SK-N-SH treated with all-trans-retinoic acid at 6 μM for 48 hours (cell line): Measurements from ENCODE around the gene SH3D19.

ENCODE experiments used
- ARNTL ChIP-seq: fragments of 450-650 bp; formaldehyde crosslinking; IDR thresholded peaks from 2 replicates; pipeline ENCODE4 v1.5.0; 2020; ENCODE audit warnings: low read depth, mild to moderate bottlenecking, moderate library complexity, borderline replicate concordance
- CREB5 ChIP-seq: fragments of 250-450 bp; sonication (Bioruptor Pico); IDR thresholded peaks from 2 replicates; pipeline ENCODE4 v1.5.1; 2020; ENCODE audit warnings: low read depth, mild to moderate bottlenecking, moderate library complexity
- CSRNP3 ChIP-seq: fragments of 250-450 bp; sonication (Bioruptor Pico); IDR thresholded peaks from 2 replicates; pipeline ENCODE4 v1.5.1; 2021; ENCODE audit warnings: mild to moderate bottlenecking, moderate library complexity
- ESRRG ChIP-seq: fragments of 250-450 bp; sonication (Bioruptor Pico); IDR thresholded peaks from 2 replicates; pipeline ENCODE4 v1.6.1; 2021; ENCODE audit warnings: mild to moderate bottlenecking
- ISL1 ChIP-seq: fragments of 250-450 bp; sonication (Bioruptor Pico); IDR thresholded peaks from 2 replicates; pipeline ENCODE4 v2.1.2; 2022; ENCODE audit warnings: mild to moderate bottlenecking, moderate library complexity
- PATZ1 ChIP-seq: fragments of 250-450 bp; sonication (Bioruptor Pico); IDR thresholded peaks from 2 replicates; pipeline ENCODE4 v1.8.0; 2020; ENCODE audit warnings: mild to moderate bottlenecking, moderate library complexity, borderline replicate concordance
- PPARA ChIP-seq: fragments of 250-450 bp; sonication (Bioruptor Pico); IDR thresholded peaks from 2 replicates; pipeline ENCODE4 v1.5.0; 2020; ENCODE audit warnings: mild to moderate bottlenecking, borderline replicate concordance
- TCF4 ChIP-seq: fragments of 250-450 bp; sonication (Bioruptor Pico); IDR thresholded peaks from 2 replicates; pipeline ENCODE4 v1.8.0; 2021; ENCODE audit warnings: mild to moderate bottlenecking, moderate library complexity, borderline replicate concordance
- ZC3H10 ChIP-seq: fragments of 250-450 bp; sonication (Bioruptor Pico); IDR thresholded peaks from 2 replicates; pipeline ENCODE4 v1.5.1; 2021; ENCODE audit warnings: mild to moderate bottlenecking, moderate library complexity
- ZFP3 ChIP-seq: fragments of 250-450 bp; sonication (Bioruptor Pico); IDR thresholded peaks from 2 replicates; pipeline ENCODE4 v1.5.0; 2020; ENCODE audit warnings: mild to moderate bottlenecking, moderate library complexity
- ZNF565 ChIP-seq: fragments of 450-650 bp; formaldehyde crosslinking; conservative IDR thresholded peaks from 2 replicates; pipeline ENCODE4 v1.5.0; 2020; ENCODE audit warnings: low read depth, mild to moderate bottlenecking, moderate library complexity
- ZNF70 ChIP-seq: fragments of 450-650 bp; formaldehyde crosslinking; IDR thresholded peaks from 2 replicates; pipeline ENCODE4 v1.5.0; 2020; ENCODE audit warnings: mild to moderate bottlenecking, moderate library complexity
- ZNF8 ChIP-seq: fragments of 450-650 bp; formaldehyde crosslinking; IDR thresholded peaks from 2 replicates; pipeline ENCODE4 v1.5.0; 2020; ENCODE audit warnings: mild to moderate bottlenecking, moderate library complexity
- TF ChIP-seq, protein P1 (sequence below): fragments of 250-450 bp; sonication (Bioruptor Pico); IDR thresholded peaks from 2 replicates; pipeline ENCODE4 v1.8.0; 2021; ENCODE audit warnings: low read depth, mild to moderate bottlenecking, moderate library complexity, borderline replicate concordance

DNA sequence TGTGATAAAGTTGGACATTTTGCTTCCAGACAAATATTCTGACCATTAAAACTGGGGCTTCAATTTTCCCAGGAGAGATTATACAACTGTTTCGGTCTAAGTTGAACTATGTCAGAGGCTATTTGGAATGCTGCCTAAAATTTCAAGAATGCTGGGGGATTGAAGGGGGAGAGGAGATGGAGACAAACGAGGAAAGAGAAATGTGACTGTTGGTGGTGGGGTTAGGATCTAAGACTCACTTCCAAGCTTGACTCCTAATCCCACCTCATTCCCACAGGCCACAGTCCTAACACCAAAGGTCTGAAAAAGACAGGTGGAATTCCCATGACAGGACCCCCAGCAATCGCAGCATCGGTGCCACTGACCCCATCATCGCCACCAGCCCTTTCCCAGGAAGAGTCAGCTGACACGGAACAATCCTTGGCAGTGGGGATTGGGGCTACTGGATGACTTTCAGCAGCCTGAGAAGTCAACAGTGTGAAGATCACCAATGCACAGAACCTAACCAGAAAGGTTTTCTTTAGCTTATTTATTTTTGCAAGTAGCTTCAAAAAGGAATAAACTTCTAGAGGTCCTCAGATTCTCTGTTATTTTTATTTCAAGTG is 122.5 kb downstream of the SH3D19 start:
- TF ChIP-seq ZNF70 (CRISPR knock-in tag): no peak
- no peak for TF ChIP-seq ZNF565
- no peak for TF ChIP-seq PATZ1 (CRISPR knock-in tag)
- TF ChIP-seq ARNTL: no peak
- TF ChIP-seq CSRNP3: no peak
- no peak for TF ChIP-seq ZFP3 (CRISPR knock-in tag)
- no peak for TF ChIP-seq PPARA
- no peak for TF ChIP-seq ZC3H10
- TF ChIP-seq CREB5 (CRISPR knock-in tag): no peak
- TF ChIP-seq ESRRG (CRISPR knock-in tag): no peak
- TF ChIP-seq, protein P1, sequence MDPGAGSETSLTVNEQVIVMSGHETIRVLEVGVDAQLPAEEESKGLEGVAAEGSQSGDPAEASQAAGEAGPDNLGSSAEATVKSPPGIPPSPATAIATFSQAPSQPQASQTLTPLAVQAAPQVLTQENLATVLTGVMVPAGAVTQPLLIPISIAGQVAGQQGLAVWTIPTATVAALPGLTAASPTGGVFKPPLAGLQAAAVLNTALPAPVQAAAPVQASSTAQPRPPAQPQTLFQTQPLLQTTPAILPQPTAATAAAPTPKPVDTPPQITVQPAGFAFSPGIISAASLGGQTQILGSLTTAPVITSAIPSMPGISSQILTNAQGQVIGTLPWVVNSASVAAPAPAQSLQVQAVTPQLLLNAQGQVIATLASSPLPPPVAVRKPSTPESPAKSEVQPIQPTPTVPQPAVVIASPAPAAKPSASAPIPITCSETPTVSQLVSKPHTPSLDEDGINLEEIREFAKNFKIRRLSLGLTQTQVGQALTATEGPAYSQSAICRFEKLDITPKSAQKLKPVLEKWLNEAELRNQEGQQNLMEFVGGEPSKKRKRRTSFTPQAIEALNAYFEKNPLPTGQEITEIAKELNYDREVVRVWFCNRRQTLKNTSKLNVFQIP (CRISPR knock-in tag): no peak
- TF ChIP-seq ISL1 (CRISPR knock-in tag): no peak; the same call in 1 of the 2 replicates
- TF ChIP-seq ZNF8 (CRISPR knock-in tag): no peak
- no peak for TF ChIP-seq TCF4 (CRISPR knock-in tag)
